OCI-LY7 (cell line): ENCODE results near the gene CD5L. TPM values are rescaled to one million over a fixed set of nuclear protein-coding genes. Genes with fewer than 3 reads are reported as not detected.

Experiments used
- Bru-seq: library from RNA; stranded (reverse); fragments of 400-500 nt; gene quantifications from one replicate; lab custom pipeline; 2021; lab: Mats Ljungman, UMichigan
- BruChase-seq, 2 experiments: library from RNA; stranded (reverse); fragments of 400-500 nt; gene quantifications; one replicate each; lab custom pipeline; 2021; lab: Mats Ljungman, UMichigan
- BruUV-seq: library from RNA; stranded (reverse); fragments of 400-500 nt; replicated peaks from 2 replicates; lab custom pipeline; 2021; lab: Mats Ljungman, UMichigan
- CTCF ChIA-PET: fragments of 300-600 bp; sonication (Branson Sonifier 250); formaldehyde crosslinking; loops from one replicate; lab custom pipeline; 2022; ENCODE audit warnings: antibody characterized with exemption; ENCODE audit not compliant: unreplicated experiment; lab: Charles Lee
- POLR2A ChIA-PET: fragments of 300-600 bp; sonication (Branson Sonifier 250); formaldehyde crosslinking; loops from one replicate; lab custom pipeline; 2022; ENCODE audit warnings: antibody characterized with exemption; lab: Charles Lee
- DNase-seq: peaks from one replicate; pipeline ENCODE4 v3.0.0-alpha.2; 2015; ENCODE audit warnings: low spot score
- H2AFZ ChIP-seq: fragments of 200-600 bp; sonication (generic), shearing (Covaris generic); 2 replicates; pipeline ENCODE4 v1.6.1; 2014; ENCODE audit warnings: mild to moderate bottlenecking, antibody characterized with exemption, low read length, moderate library complexity
- H3K27ac ChIP-seq: fragments of 200-600 bp; sonication (generic); 2 replicates; pipeline ENCODE4 v1.5.1; 2014; ENCODE audit warnings: mixed run types, low read depth, mild to moderate bottlenecking, moderate library complexity, low read length, inconsistent platforms; ENCODE audit not compliant: poor library complexity, severe bottlenecking
- H3K36me3 ChIP-seq: fragments of 200-600 bp; sonication (generic); 2 replicates; pipeline ENCODE4 v1.6.1; 2014; ENCODE audit warnings: mild to moderate bottlenecking, antibody characterized with exemption, low read length, moderate library complexity, mixed read lengths; ENCODE audit not compliant: insufficient read depth
- H3K4me1 ChIP-seq: fragments of 200-600 bp; sonication (generic); 2 replicates; pipeline ENCODE4 v1.5.1; 2014; ENCODE audit warnings: mild to moderate bottlenecking, low read length; ENCODE audit not compliant: insufficient read depth, poor library complexity, severe bottlenecking
- H3K4me2 ChIP-seq: fragments of 200-600 bp; sonication (generic); 2 replicates; pipeline ENCODE4 v1.6.1; 2014; ENCODE audit warnings: mild to moderate bottlenecking, low read length
- H3K4me3 ChIP-seq: fragments of 200-600 bp; sonication (generic); 2 replicates; pipeline ENCODE4 v1.5.1; 2014; ENCODE audit warnings: mild to moderate bottlenecking, low read depth, low read length; ENCODE audit not compliant: poor library complexity, severe bottlenecking
- H3K79me2 ChIP-seq: fragments of 200-600 bp; sonication (generic); 2 replicates; pipeline ENCODE4 v1.6.1; 2016; ENCODE audit warnings: low read depth, mild to moderate bottlenecking, low read length, moderate library complexity, mixed read lengths; ENCODE audit not compliant: insufficient read depth
- H3K9me2 ChIP-seq: fragments of 200-600 bp; sonication (generic); 2 replicates; pipeline ENCODE4 v1.6.1; 2016; ENCODE audit warnings: mild to moderate bottlenecking, low read length, mixed read lengths; ENCODE audit not compliant: insufficient read depth
- H3K9me3 ChIP-seq: fragments of 200-600 bp; sonication (generic); 2 replicates; pipeline ENCODE4 v1.6.1; 2014; ENCODE audit warnings: mild to moderate bottlenecking, mixed run types, low read length, mixed read lengths
- H4K20me1 ChIP-seq: fragments of 200-600 bp; sonication (generic); 2 replicates; pipeline ENCODE4 v1.6.1; 2014; ENCODE audit warnings: mild to moderate bottlenecking, antibody characterized with exemption, low read length, moderate library complexity, mixed read lengths; ENCODE audit not compliant: insufficient read depth
- EZH2phosphoT487 ChIP-seq: fragments of 200-600 bp; sonication (generic); IDR thresholded peaks from 2 replicates; pipeline ENCODE4 v1.6.1; 2018; ENCODE audit warnings: low read depth, borderline replicate concordance, mild to moderate bottlenecking, mixed run types, antibody characterized with exemption, low read length, moderate library complexity, mixed read lengths
- intact Hi-C: fragments of 100-400 bp; cut with micrococcal nuclease; formaldehyde crosslinking; loops from one replicate; pipeline ENCODE4 v1.10.0; 2022; ENCODE audit not compliant: unreplicated experiment
- long read RNA-seq: library from polyadenylated mRNA; stranded (forward); transcript quantifications from one replicate; pipeline ENCODE4 v2.0.0, GENCODE V29; 2022
- total RNA-seq, 2 experiments: library from RNA; depleted of rRNA in 1 of 2; stranded (reverse); fragments of >200 nt in 1 of 2; shearing (Covaris generic) in 1 of 2; gene quantifications; 2 replicates each; pipeline ENCODE4 v1.2.3, GENCODE V29; 2014 to 2022
- TF ChIP-seq, protein P1 (sequence below): fragments of 200-600 bp; sonication (generic); conservative IDR thresholded peaks from 2 replicates; pipeline ENCODE4 v1.5.1; 2014; ENCODE audit warnings: mild to moderate bottlenecking, antibody characterized with exemption, low read length, moderate library complexity, mixed read lengths

CD5L gene
- total RNA-seq (2014; rRNA removed; shearing (Covaris generic)) (not detected in 2 replicates), total RNA-seq (2022) (not detected in 2 replicates), Bru-seq, nascent RNA (percentile 17 among the genes with signal in this experiment), BruChase-seq, experiment 1, labeled RNA remaining after a 6-hour chase (percentile 13 among the genes with signal in this experiment), BruChase-seq, experiment 2, labeled RNA remaining after a 2-hour chase (percentile 9 among the genes with signal in this experiment)
- long read RNA-seq, partial matches to known transcripts: 0 of 1 reads
- long read RNA-seq, other reads (novel, unspliced or antisense): 1 of 1 reads

DNA sequence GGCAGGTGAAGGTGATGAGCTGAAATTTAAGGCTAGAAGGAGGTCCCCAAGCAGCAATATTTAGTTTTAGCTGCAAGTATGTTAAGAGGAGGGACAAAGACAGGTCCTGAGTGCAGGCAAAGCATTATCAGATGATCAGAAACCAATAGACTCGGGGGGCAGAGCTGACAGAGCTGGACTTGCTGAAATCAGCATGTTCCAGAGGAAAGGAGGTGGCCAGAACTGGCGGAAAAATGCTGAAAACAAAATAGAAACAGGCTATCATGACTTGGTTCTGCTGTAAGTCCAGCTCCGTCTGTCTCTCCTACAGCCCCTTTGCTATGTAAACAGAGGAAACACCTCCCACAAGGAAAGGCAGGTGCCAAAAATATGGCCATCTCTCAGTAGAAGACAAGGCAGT lies at the start of gene CD5L:
Gene CD5L (minus strand): TSS at position 101 of the 400 bp plus-strand sequence. CDS start 107 bp downstream, outside the sequence.
- ChIA-PET POLR2A (interaction anchor here (2.3 to 2.4 kb wide), 2 partner anchors 12 to 21 kb away, joined by 7 to 15 read pairs; no protein-coding TSS in a partner anchor), CTCF (no interaction called here)
- H4K20me1 ChIP-seq: no peaks in the 10 kb centered on the region
- DNase-seq: no peak
- TF ChIP-seq EZH2phosphoT487: no peak
- TF ChIP-seq, protein P1, sequence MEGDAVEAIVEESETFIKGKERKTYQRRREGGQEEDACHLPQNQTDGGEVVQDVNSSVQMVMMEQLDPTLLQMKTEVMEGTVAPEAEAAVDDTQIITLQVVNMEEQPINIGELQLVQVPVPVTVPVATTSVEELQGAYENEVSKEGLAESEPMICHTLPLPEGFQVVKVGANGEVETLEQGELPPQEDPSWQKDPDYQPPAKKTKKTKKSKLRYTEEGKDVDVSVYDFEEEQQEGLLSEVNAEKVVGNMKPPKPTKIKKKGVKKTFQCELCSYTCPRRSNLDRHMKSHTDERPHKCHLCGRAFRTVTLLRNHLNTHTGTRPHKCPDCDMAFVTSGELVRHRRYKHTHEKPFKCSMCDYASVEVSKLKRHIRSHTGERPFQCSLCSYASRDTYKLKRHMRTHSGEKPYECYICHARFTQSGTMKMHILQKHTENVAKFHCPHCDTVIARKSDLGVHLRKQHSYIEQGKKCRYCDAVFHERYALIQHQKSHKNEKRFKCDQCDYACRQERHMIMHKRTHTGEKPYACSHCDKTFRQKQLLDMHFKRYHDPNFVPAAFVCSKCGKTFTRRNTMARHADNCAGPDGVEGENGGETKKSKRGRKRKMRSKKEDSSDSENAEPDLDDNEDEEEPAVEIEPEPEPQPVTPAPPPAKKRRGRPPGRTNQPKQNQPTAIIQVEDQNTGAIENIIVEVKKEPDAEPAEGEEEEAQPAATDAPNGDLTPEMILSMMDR: no peak
- H2AFZ ChIP-seq: no peak within 1 kb of the TSS; the same call in 1 of the 2 replicates
- peaks cover 65% of the 10 kb centered on the region for H3K4me1 ChIP-seq
- intact Hi-C loops: no loop called here
- H3K27ac ChIP-seq: no peak within 1 kb of the TSS
- H3K36me3 ChIP-seq: no peaks in the 10 kb centered on the region
- H3K79me2 ChIP-seq: no peaks in the 10 kb centered on the region
- no peaks in the 10 kb centered on the region for H3K9me2 ChIP-seq
- H3K9me3 ChIP-seq: no peaks in the 10 kb centered on the region
- no TSS peak for BruUV-seq
- H3K4me2 ChIP-seq: peak within 1 kb of the TSS; percentile 39
- H3K4me3 ChIP-seq: no peak within 1 kb of the TSS

DNA sequence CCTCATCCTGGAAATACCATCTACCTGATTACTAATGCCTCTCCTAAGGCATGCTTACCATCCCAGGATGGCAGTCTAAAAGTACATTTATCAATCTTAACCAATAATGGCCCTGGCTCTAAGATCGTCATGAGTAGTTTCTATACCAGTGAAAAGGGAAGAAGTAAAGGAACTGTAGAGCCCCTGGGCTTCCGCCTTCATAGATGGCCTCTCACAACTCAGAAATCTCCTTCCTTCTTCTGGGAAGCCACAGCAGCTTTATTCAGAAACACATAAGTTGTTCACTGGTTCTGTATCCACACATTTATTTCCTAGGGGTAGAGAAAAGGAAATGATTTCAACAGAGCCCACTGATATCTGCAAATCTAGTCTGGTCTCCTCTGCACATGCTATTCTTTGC lies 41.0 kb upstream of the CD5L start:
- Histone ChIP-seq H2AFZ (no peak overlapping the region), H4K20me1 (no peaks in the 10 kb centered on the region), H3K4me1 (peaks cover 6% of the 10 kb centered on the region), H3K9me3 (no peaks in the 10 kb centered on the region), H3K4me3 (no peak overlapping the region), H3K36me3 (no peaks in the 10 kb centered on the region), H3K4me2 (no peak overlapping the region), H3K9me2 (0 out of 2 replicates have a peak, but pooled peaks cover 4% of the 10 kb centered on the region), H3K27ac (no peak overlapping the region), H3K79me2 (no peaks in the 10 kb centered on the region)
- CTCF ChIA-PET: no interaction called here
- POLR2A ChIA-PET: interaction anchor here (0.6 to 1.2 kb wide), 2 partner anchors 9 to 221 kb away, joined by 3 read pairs; no protein-coding TSS in a partner anchor
- intact Hi-C loops: no loop called here
- TF ChIP-seq EZH2phosphoT487: no peak
- TF ChIP-seq, protein P1: no peak
- BruUV-seq: no TSS peak
- no peak for DNase-seq

DNA sequence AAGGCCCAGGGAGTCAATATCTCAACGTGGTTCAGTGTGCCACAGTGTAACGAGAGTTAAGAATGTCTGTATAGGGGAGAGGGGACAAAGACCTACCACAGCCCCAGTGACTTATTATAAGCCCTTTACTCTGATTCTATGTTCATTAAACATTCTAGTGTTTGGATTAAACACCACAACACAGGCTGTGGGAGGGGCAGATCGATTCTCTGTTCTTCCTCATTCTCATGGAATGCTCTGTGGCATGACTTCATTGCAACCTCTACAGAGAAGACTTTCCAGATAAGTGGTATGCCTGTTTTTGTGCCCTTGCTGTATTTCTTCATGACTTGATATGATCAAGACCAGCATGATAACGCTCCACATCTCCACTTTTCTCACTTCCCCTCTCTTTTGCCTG lies 39.0 kb upstream of the CD5L start:
- POLR2A ChIA-PET: interaction anchor here (1.1 kb wide), 1 partner anchor 8 kb away, joined by 3 read pairs; no protein-coding TSS in a partner anchor
- DNase-seq: no peak
- H3K9me3 ChIP-seq: no peaks in the 10 kb centered on the region
- H4K20me1 ChIP-seq: no peaks in the 10 kb centered on the region
- H2AFZ ChIP-seq: peak overlapping the region; percentile 22; the same call in 1 of the 2 replicates
- H3K27ac ChIP-seq: no peak overlapping the region
- no peaks in the 10 kb centered on the region for H3K79me2 ChIP-seq
- no peak overlapping the region for H3K4me3 ChIP-seq
- TF ChIP-seq, protein P1: no peak
- TF ChIP-seq EZH2phosphoT487: no peak
- H3K9me2 ChIP-seq: 0 out of 2 replicates have a peak, but pooled peaks cover 4% of the 10 kb centered on the region
- BruUV-seq: no TSS peak
- no peaks in the 10 kb centered on the region for H3K36me3 ChIP-seq
- intact Hi-C loops: no loop called here
- peaks cover 6% of the 10 kb centered on the region for H3K4me1 ChIP-seq
- H3K4me2 ChIP-seq: no peak overlapping the region
- CTCF ChIA-PET: no interaction called here
